Type B pancreatic cell (in vitro differentiated cells): ENCODE results near the gene PLCB3. TPM values are rescaled to one million over a fixed set of nuclear protein-coding genes. Genes with fewer than 3 reads are reported as not detected.
"Not testable (repeated sequence)": the region's sequence is repeated elsewhere in the genome, so short reads cannot be mapped to it uniquely, and the experiment has no call there.

Experiments
- DNase-seq: peaks from one replicate; pipeline ENCODE4 v3.0.0; 2021; ENCODE audit warnings: mixed read lengths; ENCODE audit not compliant: unreplicated experiment; ENCODE audit errors: extremely low spot score
- H3K27ac Mint-ChIP-seq: 2 replicates; pipeline ENCODE4 v1.8.0; 2021; ENCODE audit warnings: mild to moderate bottlenecking, mixed read lengths
- H3K27me3 Mint-ChIP-seq: 2 replicates; pipeline ENCODE4 v1.8.0; 2021; ENCODE audit warnings: mixed read lengths
- H3K36me3 Mint-ChIP-seq: 2 replicates; pipeline ENCODE4 v1.8.0; 2021; ENCODE audit warnings: mixed read lengths
- H3K4me1 Mint-ChIP-seq: one replicate; pipeline ENCODE4 v1.8.0; 2021; ENCODE audit warnings: mixed read lengths; ENCODE audit not compliant: unreplicated experiment
- H3K4me3 Mint-ChIP-seq: 2 replicates; pipeline ENCODE4 v1.8.0; 2021; ENCODE audit warnings: mild to moderate bottlenecking, mixed read lengths
- H3K9me3 Mint-ChIP-seq: 2 replicates; pipeline ENCODE4 v1.8.0; 2021; ENCODE audit warnings: mixed read lengths
- CTCF ChIP-seq: fragments of 200-600 bp; sonication (generic); conservative IDR thresholded peaks from 2 replicates; pipeline ENCODE4 v1.5.0; 2021; ENCODE audit warnings: antibody characterized with exemption, mild to moderate bottlenecking
- total RNA-seq: library from RNA; stranded (reverse); gene quantifications from 2 replicates; pipeline ENCODE4 v1.2.1, GENCODE V29; 2021; ENCODE audit warnings: low replicate concordance

Gene PLCB3
- total RNA-seq, 1 donor from 2014 or later, result 40.7 TPM

DNA sequence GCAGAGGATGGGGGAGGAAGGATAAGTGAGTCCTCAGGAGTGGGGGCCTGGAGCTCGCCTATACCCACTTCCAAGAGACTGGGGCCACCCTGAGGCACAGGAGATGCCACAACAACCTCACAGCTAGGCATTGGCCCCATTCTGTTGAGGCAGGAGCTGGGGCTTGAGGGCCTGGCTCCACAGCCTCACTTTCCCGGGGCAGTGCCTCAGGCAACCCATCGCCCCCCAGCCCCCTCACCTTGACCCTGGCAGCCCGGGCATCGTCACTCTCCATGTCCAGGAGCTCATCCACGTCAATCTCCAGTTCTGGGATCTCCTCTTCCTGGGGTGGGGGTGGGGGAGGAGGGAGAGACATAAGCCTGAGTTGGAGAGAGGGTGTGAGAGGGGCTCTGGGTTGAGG is 6.4 kb upstream of the PLCB3 start:
- H3K27ac Mint-ChIP-seq, result peak overlapping the region; percentile 99
- no peak for TF ChIP-seq CTCF
- H3K36me3 Mint-ChIP-seq, result peaks cover 3% of the 10 kb centered on the region
- DNase-seq, result no peak
- peak overlapping the region; percentile 94 for H3K4me3 Mint-ChIP-seq
- no peaks in the 10 kb centered on the region for H3K9me3 Mint-ChIP-seq
- H3K4me1 Mint-ChIP-seq, result peaks cover 19% of the 10 kb centered on the region
- no peaks in the 10 kb centered on the region for H3K27me3 Mint-ChIP-seq

DNA sequence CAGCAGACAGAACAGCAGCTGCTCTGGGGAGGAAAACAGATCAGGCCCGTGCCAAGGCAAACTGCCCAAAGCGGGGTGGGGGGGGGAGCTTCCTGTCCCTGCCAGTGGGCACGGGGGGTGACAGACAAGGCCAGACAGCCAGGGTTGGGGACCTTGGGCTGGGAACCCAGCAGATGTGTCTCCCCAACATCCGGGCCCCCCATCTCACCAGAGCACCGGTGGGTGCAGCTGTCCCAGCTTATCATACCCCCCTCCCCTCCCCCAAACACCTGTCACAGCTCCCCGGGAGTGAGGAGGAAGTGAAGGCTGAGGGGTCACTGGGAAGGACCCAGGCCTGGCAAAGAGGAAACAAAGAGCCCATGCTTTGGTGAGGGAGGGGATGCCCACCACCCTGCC is 5.9 kb upstream of the PLCB3 start:
- H3K9me3 Mint-ChIP-seq, result no peaks in the 10 kb centered on the region
- H3K4me3 Mint-ChIP-seq, result peak overlapping the region; percentile 94
- H3K27me3 Mint-ChIP-seq, result no peaks in the 10 kb centered on the region
- H3K4me1 Mint-ChIP-seq, result peaks cover 16% of the 10 kb centered on the region
- no peaks in the 10 kb centered on the region for H3K36me3 Mint-ChIP-seq
- peak overlapping the region; percentile 99 for H3K27ac Mint-ChIP-seq
- no peak for DNase-seq
- no peak for TF ChIP-seq CTCF

GRCh38 chr11:64245797-64246620 is 5.3 kb upstream of the PLCB3 start:
- DNase-seq, result no peak
- H3K36me3 Mint-ChIP-seq, result no peaks in the 10 kb centered on the region
- no peaks in the 10 kb centered on the region for H3K9me3 Mint-ChIP-seq
- peak overlapping the region; percentile 94 for H3K4me3 Mint-ChIP-seq
- H3K4me1 Mint-ChIP-seq, result peaks cover 16% of the 10 kb centered on the region
- peak overlapping the region; percentile 99 for H3K27ac Mint-ChIP-seq
- peak; percentile 17 for TF ChIP-seq CTCF
- H3K27me3 Mint-ChIP-seq, result no peaks in the 10 kb centered on the region

- not testable (repeated sequence) for H3K9me3 Mint-ChIP-seq, H3K27me3 Mint-ChIP-seq, DNase-seq, H3K36me3 Mint-ChIP-seq, H3K27ac Mint-ChIP-seq
- H3K4me3 Mint-ChIP-seq, result peak overlapping the region; percentile 94
- peaks cover 16% of the 10 kb centered on the region for H3K4me1 Mint-ChIP-seq
These were observed 4.8 kb upstream of the PLCB3 start for GRCh38 chr11:64246621-64246870.

DNA sequence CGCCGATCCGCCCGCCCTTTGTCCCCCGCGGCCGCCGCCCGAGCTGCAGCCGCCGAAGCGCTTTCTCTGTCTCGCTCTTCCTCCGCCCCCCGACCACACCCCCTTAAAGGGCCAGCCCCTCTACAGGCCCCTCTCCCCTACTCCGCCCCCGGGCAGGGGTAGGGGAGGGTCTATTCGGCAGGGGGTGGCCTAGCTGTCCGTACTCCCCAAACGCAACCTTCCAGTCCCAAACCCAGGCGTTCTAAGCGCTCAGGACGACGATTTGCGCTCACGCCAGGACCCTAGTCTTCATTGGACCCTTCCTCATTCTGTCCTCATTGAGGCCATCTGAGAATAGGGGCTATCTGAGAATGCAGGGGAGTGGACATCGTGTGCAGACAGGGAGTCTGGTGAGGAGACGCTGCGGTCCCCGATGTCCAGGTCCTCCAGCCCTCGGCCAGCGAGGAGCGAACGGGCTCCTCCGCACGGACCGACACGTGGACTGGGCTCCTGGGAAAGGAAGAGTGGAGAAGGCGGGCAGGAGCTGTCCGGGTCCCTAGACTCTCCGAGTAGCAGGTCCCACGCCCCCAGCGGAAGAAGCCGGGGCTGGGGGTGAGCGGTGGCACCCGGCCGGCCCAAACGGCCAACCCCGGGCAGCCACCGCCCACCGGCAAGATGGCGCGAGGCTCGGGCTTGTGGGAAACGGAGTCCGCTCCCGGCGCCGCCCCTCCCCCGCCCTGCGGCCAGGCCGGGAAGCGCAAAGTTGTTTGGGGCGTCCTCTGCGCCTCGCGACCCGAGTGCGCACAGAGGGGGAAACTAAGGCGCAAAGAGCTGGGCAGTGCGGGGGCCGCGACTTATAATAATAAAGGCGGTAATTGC is 4.2 kb upstream of the PLCB3 start, which contains the start of gene PPP1R14B:
PPP1R14B (minus strand) TSS at position 73 of the 858 bp plus-strand sequence. CDS start 270 bp downstream, outside the sequence.
- no peaks in the 10 kb centered on the region for H3K36me3 Mint-ChIP-seq
- H3K27me3 Mint-ChIP-seq, result no peaks in the 10 kb centered on the region
- H3K27ac Mint-ChIP-seq, result peak within 1 kb of the TSS; percentile 99
- peak; percentile 90 for DNase-seq
- H3K4me1 Mint-ChIP-seq, result peaks cover 16% of the 10 kb centered on the region
- no peaks in the 10 kb centered on the region for H3K9me3 Mint-ChIP-seq
- peak; percentile 33 for TF ChIP-seq CTCF
- H3K4me3 Mint-ChIP-seq, result peak within 1 kb of the TSS; percentile 94
